GM23338 (cell line): ENCODE measurements around the gene BZW2. TPM values are rescaled to one million over a fixed set of nuclear protein-coding genes. Genes with fewer than 3 reads are reported as not detected.
A peak's percentile ranks its signal among the peaks of the same experiment; 100 is the strongest.

Experiments
- ATAC-seq: fragments of 200-7000 bp; cut with Tn5 transposase; 3 replicates; pipeline ENCODE4 v1.9.1; 2020
- DNase-seq: peaks from one replicate; pipeline ENCODE4 v3.0.0-alpha.2; 2015; ENCODE audit warnings: low spot score
- H2AFZ ChIP-seq: fragments of 200-600 bp; sonication (generic); 2 replicates; pipeline ENCODE4 v1.8.0; 2016; ENCODE audit warnings: antibody characterized with exemption, mild to moderate bottlenecking, moderate library complexity
- H3F3A ChIP-seq: fragments of 200-600 bp; sonication (generic); replicated peaks from 2 replicates; pipeline ENCODE4 v1.8.0; 2017; ENCODE audit warnings: antibody characterized with exemption, mixed run types, low read depth
- H3K27ac ChIP-seq: fragments of 200-600 bp; sonication (generic); 2 replicates; pipeline ENCODE4 v1.6.1; 2016; ENCODE audit warnings: low read depth
- H3K27me3 ChIP-seq: fragments of 200-600 bp; sonication (generic); 2 replicates; pipeline ENCODE4 v1.8.0; 2016; ENCODE audit warnings: mild to moderate bottlenecking, mixed run types, moderate library complexity; ENCODE audit not compliant: insufficient read depth
- H3K36me3 ChIP-seq: fragments of 200-600 bp; sonication (generic); 2 replicates; pipeline ENCODE4 v1.8.0; 2016; ENCODE audit warnings: mild to moderate bottlenecking; ENCODE audit not compliant: insufficient read depth
- H3K4me1 ChIP-seq: fragments of 200-600 bp; sonication (generic); 2 replicates; pipeline ENCODE4 v1.8.0; 2016; ENCODE audit warnings: mild to moderate bottlenecking, moderate library complexity; ENCODE audit not compliant: insufficient read depth
- H3K4me2 ChIP-seq: fragments of 200-600 bp; sonication (generic); 2 replicates; pipeline ENCODE4 v1.7.1; 2017; ENCODE audit warnings: mixed run types
- H3K4me3 ChIP-seq: fragments of 200-600 bp; sonication (generic); 2 replicates; pipeline ENCODE4 v1.6.1; 2016; ENCODE audit warnings: mixed run types
- H3K79me2 ChIP-seq: fragments of 200-600 bp; sonication (generic); replicated peaks from 2 replicates; pipeline ENCODE4 v1.8.0; 2017; ENCODE audit warnings: mild to moderate bottlenecking; ENCODE audit not compliant: insufficient read depth
- H3K9me2 ChIP-seq: fragments of 200-600 bp; sonication (generic); 2 replicates; pipeline ENCODE4 v1.8.0; 2017; ENCODE audit not compliant: insufficient read depth
- H4K20me1 ChIP-seq: fragments of 200-600 bp; sonication (generic); replicated peaks from 2 replicates; pipeline ENCODE4 v1.8.0; 2017; ENCODE audit warnings: mild to moderate bottlenecking; ENCODE audit not compliant: insufficient read depth
- H3K27ac Mint-ChIP-seq: 2 replicates; pipeline ENCODE4 v1.8.0; 2020; ENCODE audit warnings: inconsistent platforms, mild to moderate bottlenecking, moderate library complexity, mixed read lengths
- H3K27me3 Mint-ChIP-seq: 3 replicates; pipeline ENCODE4 v1.8.0; 2022; ENCODE audit warnings: low read depth, mild to moderate bottlenecking, moderate library complexity, mixed read lengths, inconsistent platforms; ENCODE audit not compliant: insufficient read depth, poor library complexity
- H3K36me3 Mint-ChIP-seq: 3 replicates; pipeline ENCODE4 v1.8.0; 2021; ENCODE audit warnings: low read depth, mild to moderate bottlenecking, inconsistent platforms, moderate library complexity, mixed read lengths
- H3K4me1 Mint-ChIP-seq: 3 replicates; pipeline ENCODE4 v1.8.0; 2020; ENCODE audit warnings: mild to moderate bottlenecking, inconsistent platforms, mixed read lengths
- H3K4me3 Mint-ChIP-seq: 3 replicates; pipeline ENCODE4 v1.8.0; 2021; ENCODE audit warnings: moderate library complexity, mild to moderate bottlenecking, inconsistent platforms, mixed read lengths
- H3K9me3 Mint-ChIP-seq: 3 replicates; pipeline ENCODE4 v1.8.0; 2020; ENCODE audit warnings: moderate library complexity, mild to moderate bottlenecking, inconsistent platforms, mixed read lengths
- JUNB ChIP-seq: IDR thresholded peaks from one replicate; pipeline ENCODE4 v1.6.1; 2016; ENCODE audit warnings: antibody characterized with exemption; ENCODE audit not compliant: unreplicated experiment
- NANOG ChIP-seq: IDR thresholded peaks from 2 replicates; pipeline ENCODE4 v1.6.1; 2016; ENCODE audit warnings: antibody characterized with exemption, borderline replicate concordance
- POLR2AphosphoS5 ChIP-seq: IDR thresholded peaks from 2 replicates; pipeline ENCODE4 v1.6.1; 2016; ENCODE audit warnings: antibody characterized with exemption, low read depth
- STAT1 ChIP-seq: IDR thresholded peaks from one replicate; pipeline ENCODE4 v1.6.1; 2016; ENCODE audit warnings: antibody characterized with exemption; ENCODE audit not compliant: unreplicated experiment
- ZNF331 ChIP-seq: fragments of 250-450 bp; sonication (Bioruptor Pico); IDR thresholded peaks from 2 replicates; pipeline ENCODE4 v1.5.0; 2020; ENCODE audit warnings: low read depth, mild to moderate bottlenecking, moderate library complexity
- polyA plus RNA-seq: library from polyadenylated mRNA; unstranded; fragments of >200 nt; fragmentation: Nextera tagmentation; extraction: Ambion mirVana; gene quantifications from 2 replicates; pipeline ENCODE4 v1.2.1, GENCODE V29; 2016
- total RNA-seq: library from RNA; depleted of rRNA; stranded (reverse); fragments of >200 nt; shearing (Covaris generic); gene quantifications from 2 replicates; pipeline ENCODE4 v1.2.3, GENCODE V29; 2014
- TF ChIP-seq, protein P1 (sequence below): fragments of 250-450 bp; sonication (Bioruptor Pico); IDR thresholded peaks from 2 replicates; pipeline ENCODE4 v1.5.0; 2020; ENCODE audit warnings: mild to moderate bottlenecking, moderate library complexity
- TF ChIP-seq, protein P2 (sequence below): IDR thresholded peaks from one replicate; pipeline ENCODE4 v1.6.1; 2018; ENCODE audit warnings: antibody characterized with exemption; ENCODE audit not compliant: unreplicated experiment
- TF ChIP-seq, protein P3 (sequence below): IDR thresholded peaks from 2 replicates; pipeline ENCODE4 v1.6.1; 2016; ENCODE audit warnings: antibody characterized with exemption

BZW2 gene
- total and polyA plus RNA-seq, 2 experiments from 2014 or later = 88.8 to 108 TPM

DNA sequence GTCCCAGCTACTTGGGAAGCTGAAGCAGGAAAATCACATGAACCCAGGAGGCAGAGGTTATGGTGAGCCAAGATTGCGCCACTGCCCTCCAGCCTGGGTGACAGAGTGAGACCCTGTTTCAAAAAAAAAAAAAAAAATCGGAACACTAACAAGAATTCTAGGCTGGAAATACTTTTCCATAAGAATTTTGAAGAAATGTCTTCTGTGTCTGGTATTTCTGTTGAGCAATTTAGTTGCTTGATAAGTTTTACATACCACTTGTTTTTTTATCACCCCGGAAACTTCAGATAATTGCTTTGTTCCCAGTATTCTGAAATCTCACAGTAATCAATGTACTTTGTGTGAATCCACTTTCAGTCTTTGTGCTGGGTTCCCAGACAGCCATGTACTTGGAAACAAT lies 25.8 kb downstream of the BZW2 start (continued):
- TF ChIP-seq ZNF331 (no peak), NANOG (no peak), POLR2AphosphoS5 (no peak)

DNA sequence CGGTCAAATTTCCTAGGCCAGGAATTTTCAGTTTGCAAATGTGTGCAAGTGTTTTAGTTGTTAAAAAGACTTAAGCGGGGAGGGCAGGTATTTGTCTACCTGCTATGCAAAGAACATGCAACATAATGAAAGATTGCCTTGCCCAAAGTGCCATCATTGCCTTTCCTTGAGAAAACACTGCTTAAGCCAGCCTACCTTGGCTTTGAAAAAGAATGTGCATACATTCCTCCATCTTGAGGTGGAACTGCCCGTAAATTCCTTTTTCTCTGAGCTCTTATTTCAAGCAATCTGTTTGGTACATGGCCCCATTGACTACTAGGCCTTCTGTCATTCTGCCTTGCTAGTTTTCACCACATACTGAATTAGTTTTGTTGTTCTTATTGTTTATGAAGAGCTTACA lies 29.3 kb downstream of the BZW2 start:
- peaks cover 69% of the 10 kb centered on the region for H3K36me3 Mint-ChIP-seq
- Histone ChIP-seq H3K36me3 (peaks cover 18% of the 10 kb centered on the region; the same call in 1 of the 2 replicates), H3K79me2 (peaks cover 47% of the 10 kb centered on the region), H2AFZ (no peak overlapping the region), H3K27ac (no peak overlapping the region), H3F3A (no peaks in the 10 kb centered on the region), H3K4me2 (no peak overlapping the region), H3K4me3 (no peak overlapping the region), H3K27me3 (no peaks in the 10 kb centered on the region), H4K20me1 (no peaks in the 10 kb centered on the region), H3K4me1 (peaks cover 16% of the 10 kb centered on the region), H3K9me2 (no peaks in the 10 kb centered on the region)
- H3K9me3 Mint-ChIP-seq = peaks cover 4% of the 10 kb centered on the region; the same call in 2 of the 3 replicates
- peaks cover 22% of the 10 kb centered on the region for H3K4me1 Mint-ChIP-seq
- H3K27ac Mint-ChIP-seq = no peak overlapping the region
- DNase-seq = peak; percentile 44
- no peak overlapping the region for H3K4me3 Mint-ChIP-seq
- TF ChIP-seq JUNB = no peak
- no peak for TF ChIP-seq POLR2AphosphoS5
- no peak for TF ChIP-seq STAT1
- TF ChIP-seq, protein P1, sequence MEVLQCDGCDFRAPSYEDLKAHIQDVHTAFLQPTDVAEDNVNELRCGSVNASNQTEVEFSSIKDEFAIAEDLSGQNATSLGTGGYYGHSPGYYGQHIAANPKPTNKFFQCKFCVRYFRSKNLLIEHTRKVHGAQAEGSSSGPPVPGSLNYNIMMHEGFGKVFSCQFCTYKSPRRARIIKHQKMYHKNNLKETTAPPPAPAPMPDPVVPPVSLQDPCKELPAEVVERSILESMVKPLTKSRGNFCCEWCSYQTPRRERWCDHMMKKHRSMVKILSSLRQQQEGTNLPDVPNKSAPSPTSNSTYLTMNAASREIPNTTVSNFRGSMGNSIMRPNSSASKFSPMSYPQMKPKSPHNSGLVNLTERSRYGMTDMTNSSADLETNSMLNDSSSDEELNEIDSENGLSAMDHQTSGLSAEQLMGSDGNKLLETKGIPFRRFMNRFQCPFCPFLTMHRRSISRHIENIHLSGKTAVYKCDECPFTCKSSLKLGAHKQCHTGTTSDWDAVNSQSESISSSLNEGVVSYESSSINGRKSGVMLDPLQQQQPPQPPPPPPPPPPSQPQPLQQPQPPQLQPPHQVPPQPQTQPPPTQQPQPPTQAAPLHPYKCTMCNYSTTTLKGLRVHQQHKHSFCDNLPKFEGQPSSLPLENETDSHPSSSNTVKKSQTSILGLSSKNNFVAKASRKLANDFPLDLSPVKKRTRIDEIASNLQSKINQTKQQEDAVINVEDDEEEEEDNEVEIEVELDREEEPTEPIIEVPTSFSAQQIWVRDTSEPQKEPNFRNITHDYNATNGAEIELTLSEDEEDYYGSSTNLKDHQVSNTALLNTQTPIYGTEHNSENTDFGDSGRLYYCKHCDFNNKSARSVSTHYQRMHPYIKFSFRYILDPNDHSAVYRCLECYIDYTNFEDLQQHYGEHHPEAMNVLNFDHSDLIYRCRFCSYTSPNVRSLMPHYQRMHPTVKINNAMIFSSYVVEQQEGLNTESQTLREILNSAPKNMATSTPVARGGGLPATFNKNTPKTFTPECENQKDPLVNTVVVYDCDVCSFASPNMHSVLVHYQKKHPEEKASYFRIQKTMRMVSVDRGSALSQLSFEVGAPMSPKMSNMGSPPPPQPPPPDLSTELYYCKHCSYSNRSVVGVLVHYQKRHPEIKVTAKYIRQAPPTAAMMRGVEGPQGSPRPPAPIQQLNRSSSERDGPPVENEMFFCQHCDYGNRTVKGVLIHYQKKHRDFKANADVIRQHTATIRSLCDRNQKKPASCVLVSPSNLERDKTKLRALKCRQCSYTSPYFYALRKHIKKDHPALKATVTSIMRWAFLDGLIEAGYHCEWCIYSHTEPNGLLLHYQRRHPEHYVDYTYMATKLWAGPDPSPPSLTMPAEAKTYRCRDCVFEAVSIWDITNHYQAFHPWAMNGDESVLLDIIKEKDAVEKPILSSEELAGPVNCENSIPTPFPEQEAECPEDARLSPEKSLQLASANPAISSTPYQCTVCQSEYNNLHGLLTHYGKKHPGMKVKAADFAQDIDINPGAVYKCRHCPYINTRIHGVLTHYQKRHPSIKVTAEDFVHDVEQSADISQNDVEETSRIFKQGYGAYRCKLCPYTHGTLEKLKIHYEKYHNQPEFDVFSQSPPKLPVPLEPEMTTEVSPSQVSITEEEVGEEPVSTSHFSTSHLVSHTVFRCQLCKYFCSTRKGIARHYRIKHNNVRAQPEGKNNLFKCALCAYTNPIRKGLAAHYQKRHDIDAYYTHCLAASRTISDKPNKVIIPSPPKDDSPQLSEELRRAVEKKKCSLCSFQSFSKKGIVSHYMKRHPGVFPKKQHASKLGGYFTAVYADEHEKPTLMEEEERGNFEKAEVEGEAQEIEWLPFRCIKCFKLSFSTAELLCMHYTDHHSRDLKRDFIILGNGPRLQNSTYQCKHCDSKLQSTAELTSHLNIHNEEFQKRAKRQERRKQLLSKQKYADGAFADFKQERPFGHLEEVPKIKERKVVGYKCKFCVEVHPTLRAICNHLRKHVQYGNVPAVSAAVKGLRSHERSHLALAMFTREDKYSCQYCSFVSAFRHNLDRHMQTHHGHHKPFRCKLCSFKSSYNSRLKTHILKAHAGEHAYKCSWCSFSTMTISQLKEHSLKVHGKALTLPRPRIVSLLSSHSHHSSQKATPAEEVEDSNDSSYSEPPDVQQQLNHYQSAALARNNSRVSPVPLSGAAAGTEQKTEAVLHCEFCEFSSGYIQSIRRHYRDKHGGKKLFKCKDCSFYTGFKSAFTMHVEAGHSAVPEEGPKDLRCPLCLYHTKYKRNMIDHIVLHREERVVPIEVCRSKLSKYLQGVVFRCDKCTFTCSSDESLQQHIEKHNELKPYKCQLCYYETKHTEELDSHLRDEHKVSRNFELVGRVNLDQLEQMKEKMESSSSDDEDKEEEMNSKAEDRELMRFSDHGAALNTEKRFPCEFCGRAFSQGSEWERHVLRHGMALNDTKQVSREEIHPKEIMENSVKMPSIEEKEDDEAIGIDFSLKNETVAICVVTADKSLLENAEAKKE = no peak
- TF ChIP-seq, protein P2, sequence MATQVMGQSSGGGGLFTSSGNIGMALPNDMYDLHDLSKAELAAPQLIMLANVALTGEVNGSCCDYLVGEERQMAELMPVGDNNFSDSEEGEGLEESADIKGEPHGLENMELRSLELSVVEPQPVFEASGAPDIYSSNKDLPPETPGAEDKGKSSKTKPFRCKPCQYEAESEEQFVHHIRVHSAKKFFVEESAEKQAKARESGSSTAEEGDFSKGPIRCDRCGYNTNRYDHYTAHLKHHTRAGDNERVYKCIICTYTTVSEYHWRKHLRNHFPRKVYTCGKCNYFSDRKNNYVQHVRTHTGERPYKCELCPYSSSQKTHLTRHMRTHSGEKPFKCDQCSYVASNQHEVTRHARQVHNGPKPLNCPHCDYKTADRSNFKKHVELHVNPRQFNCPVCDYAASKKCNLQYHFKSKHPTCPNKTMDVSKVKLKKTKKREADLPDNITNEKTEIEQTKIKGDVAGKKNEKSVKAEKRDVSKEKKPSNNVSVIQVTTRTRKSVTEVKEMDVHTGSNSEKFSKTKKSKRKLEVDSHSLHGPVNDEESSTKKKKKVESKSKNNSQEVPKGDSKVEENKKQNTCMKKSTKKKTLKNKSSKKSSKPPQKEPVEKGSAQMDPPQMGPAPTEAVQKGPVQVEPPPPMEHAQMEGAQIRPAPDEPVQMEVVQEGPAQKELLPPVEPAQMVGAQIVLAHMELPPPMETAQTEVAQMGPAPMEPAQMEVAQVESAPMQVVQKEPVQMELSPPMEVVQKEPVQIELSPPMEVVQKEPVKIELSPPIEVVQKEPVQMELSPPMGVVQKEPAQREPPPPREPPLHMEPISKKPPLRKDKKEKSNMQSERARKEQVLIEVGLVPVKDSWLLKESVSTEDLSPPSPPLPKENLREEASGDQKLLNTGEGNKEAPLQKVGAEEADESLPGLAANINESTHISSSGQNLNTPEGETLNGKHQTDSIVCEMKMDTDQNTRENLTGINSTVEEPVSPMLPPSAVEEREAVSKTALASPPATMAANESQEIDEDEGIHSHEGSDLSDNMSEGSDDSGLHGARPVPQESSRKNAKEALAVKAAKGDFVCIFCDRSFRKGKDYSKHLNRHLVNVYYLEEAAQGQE = no peak
- TF ChIP-seq, protein P3, sequence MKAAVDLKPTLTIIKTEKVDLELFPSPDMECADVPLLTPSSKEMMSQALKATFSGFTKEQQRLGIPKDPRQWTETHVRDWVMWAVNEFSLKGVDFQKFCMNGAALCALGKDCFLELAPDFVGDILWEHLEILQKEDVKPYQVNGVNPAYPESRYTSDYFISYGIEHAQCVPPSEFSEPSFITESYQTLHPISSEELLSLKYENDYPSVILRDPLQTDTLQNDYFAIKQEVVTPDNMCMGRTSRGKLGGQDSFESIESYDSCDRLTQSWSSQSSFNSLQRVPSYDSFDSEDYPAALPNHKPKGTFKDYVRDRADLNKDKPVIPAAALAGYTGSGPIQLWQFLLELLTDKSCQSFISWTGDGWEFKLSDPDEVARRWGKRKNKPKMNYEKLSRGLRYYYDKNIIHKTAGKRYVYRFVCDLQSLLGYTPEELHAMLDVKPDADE = no peak
- no peak for TF ChIP-seq ZNF331
- ATAC-seq = no peak
- H3K27me3 Mint-ChIP-seq = peaks cover 12% of the 10 kb centered on the region
